ELF-1 (cell line): ENCODE data around the gene GMDS.

ENCODE experiments used
- DNase-seq: peaks from one replicate; pipeline ENCODE4 v3.0.0-alpha.2; 2016; ENCODE audit warnings: low read depth, low spot score

The GMDS gene

GRCh38 chr6:1627827-1628560 is 617.4 kb downstream of the GMDS start:
- peak; percentile 13 for DNase-seq

GRCh38 chr6:1626481-1626880 is 618.9 kb downstream of the GMDS start:
- DNase-seq, result no peak

DNA sequence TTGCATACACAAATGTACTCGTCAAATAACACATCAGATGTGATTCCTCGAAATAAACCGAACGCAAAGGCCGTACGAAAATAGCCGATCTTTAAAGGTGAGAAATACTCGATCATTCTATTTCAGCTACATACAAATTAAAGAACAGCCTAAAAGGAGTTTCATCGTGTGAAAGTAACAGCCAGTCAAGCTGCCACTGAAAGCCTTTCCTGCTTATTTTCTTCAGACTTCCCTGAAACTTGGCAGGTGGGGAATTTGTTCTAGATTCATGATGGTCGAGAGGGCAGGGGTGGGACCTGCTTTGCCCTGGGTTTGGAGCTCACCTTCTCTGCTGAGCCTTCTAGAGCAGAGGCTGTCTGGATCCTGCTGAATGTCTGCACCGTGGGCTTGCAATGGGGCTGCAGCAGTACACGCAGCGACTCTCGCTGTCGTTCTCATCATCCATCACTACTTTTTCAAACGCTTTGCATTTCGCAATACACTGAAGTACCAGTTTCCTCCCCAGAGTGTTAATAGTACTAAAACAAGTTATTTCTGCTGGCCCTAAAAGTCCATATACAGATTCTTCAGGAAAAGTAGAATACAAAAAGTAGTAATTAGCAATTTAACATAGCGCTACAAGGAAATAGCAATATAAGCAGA is 619.5 kb downstream of the GMDS start:
- DNase-seq, result peak; percentile 23

DNA sequence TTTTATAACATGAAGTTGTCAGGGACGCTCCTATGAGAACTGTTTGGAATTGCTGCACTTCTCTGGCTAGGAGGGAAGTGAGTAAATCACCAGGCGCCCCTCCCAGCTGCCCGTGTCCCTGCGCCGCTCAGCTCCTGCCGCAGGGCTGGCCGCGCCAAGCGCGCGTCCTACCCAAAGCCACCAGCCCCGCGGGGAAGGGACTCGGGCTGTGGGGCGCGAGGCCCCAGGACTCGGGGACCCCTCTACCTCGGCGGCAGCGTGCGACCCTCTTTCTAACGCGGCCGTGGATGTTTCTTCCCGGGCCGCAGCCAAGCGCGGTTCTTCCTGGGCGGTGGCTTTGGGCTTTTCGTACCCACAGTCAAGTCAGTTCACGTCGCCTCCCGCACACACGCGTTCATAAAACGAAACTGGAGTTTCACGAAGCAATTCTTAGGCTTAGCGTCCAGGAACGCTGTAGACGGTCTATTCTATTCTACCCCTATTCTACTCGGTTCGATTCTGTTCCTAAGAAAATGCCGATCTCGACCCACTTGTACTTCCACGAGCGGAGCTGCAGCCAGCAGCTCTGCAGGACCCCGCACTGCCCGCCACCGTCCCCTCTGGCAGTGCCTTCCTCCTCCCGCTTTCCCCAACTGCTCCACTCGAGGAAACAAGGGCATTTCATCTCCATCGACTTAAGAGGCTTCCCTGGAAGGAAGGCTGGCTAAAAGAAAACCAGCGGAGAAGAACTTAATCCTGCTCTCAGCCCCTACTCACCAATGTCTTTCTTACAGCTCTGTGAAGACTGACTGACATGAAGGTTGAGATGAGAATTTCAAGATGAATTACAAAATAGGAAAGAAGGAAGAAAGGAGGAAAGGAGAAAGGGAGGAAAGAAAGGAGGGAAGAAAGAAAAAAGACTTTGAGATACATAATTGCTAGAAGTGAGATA is 620.3 kb downstream of the GMDS start:
- peak; percentile 72 for DNase-seq

DNA sequence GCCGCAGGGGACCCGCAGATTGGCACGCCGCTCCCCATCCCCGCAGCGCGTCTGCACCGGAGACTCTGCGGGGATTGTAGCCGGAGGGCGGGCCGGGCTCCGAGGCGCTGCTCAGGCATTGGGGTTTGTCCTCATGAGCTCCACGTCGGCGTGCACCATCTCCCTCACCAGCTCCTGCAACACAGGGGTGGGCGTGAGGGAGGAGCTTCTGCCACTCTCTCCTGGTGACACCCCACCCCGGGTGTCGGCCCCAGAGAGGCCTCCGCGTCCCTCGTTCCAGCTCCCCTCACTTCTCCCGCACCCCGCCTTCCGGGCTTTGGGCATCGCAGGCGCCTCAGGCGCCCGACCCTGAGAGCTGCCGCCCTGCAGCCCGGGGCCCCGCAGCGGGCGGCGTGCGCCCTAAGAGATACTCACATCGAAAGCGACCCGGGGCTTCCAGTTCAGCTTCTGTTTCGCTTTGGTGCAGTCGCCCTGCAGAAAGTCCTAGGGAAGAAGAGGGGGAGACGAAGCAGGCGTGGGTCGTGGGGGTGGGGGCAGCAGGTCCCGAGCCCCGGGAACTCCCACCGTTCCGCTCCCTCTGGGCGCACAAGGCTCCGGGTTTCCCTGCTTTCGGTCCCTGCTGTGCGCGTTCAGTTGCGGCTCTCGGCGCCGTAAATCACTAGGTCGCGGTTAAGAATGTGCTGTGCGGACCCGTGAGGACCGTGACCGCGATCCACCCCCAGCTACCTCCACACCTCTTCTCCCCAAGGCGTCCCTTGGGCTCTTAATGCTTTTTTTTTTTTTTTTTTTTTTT is 621.2 kb downstream of the GMDS start:
- peak; percentile 41 for DNase-seq

GRCh38 chr6:1623769-1624057 is 621.7 kb downstream of the GMDS start:
- no peak for DNase-seq

- no peak for DNase-seq
Observed at GRCh38 chr6:1622851-1623768, 622.3 kb downstream of the GMDS start.

DNA sequence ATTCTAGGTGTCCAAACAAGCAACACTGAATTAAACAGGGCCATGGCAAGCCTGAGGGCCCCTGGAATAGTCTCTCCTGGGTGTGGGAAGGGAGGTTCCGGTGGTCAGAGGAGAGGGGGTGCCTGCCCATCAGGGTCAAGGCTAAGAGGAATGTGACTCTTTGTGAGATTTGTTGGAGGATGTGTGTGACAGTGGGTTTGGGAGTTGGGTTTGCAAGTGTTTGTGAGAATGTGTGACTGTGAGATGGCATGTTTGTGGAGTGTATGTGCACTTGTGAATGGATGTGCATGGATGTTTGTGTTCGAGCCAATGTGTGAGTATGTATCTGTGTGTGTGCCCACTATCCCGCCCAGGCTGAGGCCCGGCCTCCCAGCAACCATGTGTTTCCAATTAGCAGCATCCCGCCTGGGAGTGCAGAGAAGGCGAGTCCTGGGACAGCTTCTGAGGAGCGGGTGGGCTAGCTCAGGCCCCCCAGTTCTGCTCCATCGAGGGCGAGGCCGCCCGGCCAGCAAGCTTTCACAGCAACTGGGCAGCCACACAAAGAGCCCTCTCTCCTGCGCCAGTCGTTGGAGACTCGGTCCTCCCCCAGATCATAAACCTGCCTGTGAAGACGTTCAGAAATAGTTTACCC is 623.1 kb downstream of the GMDS start:
- no peak for DNase-seq

- peak; percentile 57 for DNase-seq
Observed at GRCh38 chr6:1621070-1621701, 624.2 kb downstream of the GMDS start.

DNA sequence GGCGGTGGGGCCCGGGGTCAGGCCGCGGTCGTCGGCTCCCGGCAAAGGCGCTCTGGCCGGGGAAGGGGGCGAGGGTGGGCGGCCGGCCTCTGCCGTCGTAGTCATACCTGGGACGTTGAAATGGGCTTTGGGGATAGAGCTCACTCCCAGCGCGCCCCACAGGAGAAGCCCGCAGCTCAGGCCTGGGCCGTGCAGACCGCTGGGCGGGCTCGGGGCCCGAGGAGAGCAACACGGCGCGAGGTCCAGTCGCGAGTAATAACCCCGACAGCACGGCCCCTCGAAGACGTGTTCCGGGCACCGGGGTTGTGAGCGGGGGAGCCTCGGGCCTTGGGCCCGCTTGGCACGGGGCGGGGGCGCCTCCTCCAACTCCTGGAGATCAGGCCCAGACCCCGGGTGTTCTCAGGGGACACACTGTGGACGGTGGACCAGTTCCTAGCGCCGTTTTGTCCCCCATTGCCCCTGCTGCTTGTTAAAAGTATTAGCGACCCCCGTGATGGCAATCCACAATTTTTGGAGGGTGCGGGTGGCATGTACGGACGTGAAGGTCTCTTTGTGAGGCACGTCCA is 624.8 kb downstream of the GMDS start:
- DNase-seq, result no peak

DNA sequence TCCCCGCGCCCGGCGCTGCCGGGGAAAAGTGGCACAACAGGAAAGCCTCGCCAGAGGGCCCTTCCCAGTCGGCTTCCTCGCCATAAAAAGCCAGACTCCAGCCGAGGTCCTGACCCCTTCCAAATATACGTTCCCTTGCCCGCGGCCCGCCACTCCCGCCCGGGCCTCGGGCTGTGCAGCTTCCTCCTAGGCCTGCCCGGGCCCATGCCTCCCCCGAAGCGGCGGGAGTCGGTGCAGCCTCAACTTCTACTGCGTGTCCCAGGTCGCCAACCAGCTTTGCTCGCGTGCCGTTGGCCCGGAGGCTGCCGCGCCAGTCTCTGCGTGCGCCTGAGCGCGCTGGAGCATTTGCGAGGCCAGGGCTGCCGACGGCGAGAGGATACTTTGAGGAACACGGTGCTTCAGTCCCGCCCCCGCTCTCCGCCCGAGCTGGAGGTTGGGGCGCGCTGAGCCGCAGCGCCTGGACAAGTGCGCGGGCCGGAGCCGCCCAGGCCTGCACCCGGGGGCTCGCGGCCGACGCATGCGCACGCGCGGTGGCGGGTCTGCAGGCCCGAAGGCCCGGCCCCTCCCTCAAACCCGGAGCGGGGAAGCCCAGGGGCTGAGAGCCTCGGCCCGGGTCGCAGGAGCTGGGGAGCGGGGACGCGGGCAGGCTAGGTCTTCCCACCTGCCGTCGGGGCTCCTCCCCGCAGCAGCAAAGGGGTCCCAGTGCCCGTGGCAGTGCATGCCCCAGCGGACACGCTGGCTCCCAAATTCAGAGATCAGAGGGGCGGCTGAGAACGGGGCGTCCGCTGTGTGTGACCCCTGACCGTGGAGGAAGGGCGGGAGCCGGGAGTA is 625.5 kb downstream of the GMDS start:
- DNase-seq, result peak; percentile 89

DNA sequence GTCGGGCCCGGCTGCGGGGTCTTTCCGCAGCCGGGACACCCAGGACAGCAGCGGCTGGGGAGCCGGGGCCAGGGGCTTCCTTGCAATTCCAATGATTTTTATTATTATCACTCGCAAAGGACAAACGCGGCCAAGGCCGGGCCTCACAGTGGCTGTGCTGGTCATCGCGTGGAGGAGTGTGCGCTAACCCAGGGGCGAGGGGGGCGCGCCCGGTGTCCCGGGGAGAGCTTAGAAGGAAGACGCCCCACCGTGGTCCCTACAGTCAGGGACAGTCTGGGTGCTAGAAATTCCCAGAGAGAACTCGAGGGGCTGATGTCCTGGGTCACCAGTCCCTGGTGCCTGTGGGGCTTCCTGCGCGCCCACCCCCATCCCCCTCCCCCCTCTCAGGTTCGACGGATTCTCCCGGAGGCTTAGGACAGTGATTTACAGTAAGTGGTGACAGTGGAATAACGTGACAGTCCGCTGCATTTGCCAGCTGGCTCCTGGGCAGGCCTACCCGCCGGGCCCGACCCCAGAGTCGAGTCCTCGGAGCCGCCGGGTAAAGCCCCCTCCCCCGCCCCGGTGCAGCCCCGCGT is 626.2 kb downstream of the GMDS start:
- no peak for DNase-seq

- DNase-seq, result peak; percentile 31
Observed at GRCh38 chr6:1618311-1619097, 626.9 kb downstream of the GMDS start.

DNA sequence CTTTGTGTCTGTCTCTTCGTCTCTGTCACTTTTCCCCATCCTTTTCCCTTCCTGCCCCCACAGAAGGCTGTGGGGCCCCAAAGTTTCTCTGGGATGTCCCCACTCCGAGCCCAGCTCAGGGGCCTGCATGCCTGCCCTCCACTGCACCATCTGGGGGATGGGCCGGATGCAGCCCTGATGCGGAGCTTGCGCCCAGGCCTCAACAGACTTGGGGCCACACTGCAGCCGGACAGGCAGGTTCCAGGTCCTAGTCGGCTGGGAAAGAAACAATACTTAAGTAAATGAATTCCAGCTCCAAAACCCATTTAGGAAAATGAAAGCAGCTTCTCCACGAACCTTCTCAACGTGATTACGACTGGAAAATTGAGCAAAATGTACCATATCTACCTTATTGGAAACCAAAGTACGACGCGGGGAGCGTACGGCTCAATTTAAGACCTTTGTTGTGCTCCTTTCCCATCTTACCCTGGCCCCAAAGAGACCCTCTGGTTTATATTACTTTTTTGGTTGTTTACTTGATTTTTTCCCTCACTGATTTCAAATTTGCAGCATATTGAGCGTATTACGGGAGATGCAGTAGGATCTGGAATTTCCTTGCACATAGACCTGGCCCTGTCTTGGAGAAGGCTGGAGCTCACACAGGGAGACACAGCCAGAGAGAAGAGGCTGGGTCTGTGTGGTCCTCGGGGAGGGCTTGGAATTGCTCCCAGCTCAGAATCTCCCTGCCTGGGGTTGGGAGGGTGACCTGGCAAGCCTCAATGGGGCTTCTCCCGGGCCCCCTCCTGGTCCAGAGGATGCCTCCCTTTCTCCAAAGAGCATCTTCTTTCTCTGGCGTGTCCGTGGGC is 627.7 kb downstream of the GMDS start:
- no peak for DNase-seq

DNA sequence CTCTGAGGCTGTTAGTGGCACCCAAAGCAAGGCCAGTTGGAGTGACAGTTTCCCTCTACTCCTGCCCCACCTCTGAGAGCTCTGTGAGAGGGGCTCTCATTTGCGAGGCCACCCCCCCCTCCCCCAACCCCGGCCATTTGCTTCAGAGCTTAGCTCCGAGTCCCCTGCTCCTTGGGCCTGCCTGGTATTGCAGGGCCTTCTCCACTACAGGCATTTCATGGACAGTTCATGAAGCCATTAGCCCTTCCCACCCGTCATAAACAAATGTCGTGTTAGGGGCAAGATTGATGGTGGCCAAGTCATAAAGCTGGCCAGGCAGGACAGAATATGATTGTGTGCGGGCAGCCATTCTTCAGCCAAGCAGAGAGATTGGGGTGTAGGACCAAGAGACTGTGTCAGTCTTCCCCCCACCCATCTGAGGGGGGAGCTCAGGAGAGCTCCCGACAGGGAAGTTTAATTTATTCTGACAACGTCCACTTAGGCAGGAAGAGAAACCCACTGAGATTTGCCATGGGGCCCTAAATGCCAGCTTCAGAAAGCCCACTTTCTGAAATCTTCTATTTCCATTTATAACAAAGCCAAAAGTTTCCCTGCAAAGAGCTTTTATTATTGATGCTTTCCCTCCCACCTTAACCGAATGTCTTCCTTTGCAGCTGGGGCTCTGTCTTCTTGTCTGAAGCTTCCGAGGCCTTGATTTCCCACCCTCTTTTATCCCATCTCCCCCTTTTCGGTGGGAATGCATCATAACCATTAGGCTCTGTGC is 628.5 kb downstream of the GMDS start:
- DNase-seq, result no peak
